Measurements from ENCODE around the gene PRKAG1.

PRKAG1 gene

GRCh38 chr12:49049566-49050224 lies 31.1 kb upstream of the PRKAG1 start:
- no peak for DNase-seq (ENCODE audit: low read depth)

GRCh38 chr12:49048953-49049352 lies 30.4 kb upstream of the PRKAG1 start:
- no peak for DNase-seq (ENCODE audit: low read depth)

GRCh38 chr12:49046129-49046895 lies 27.7 kb upstream of the PRKAG1 start:
- no peak for DNase-seq (ENCODE audit: low read depth)

GRCh38 chr12:49044660-49045059 lies 26.1 kb upstream of the PRKAG1 start:
- no peak for DNase-seq (ENCODE audit: low read depth)

GRCh38 chr12:49043856-49044258 lies 25.3 kb upstream of the PRKAG1 start:
- no peak for DNase-seq (ENCODE audit: low read depth)

- no peak for DNase-seq (ENCODE audit: low read depth)
These were observed 24.7 kb upstream of the PRKAG1 start for GRCh38 chr12:49043241-49043640.

GRCh38 chr12:49041881-49042484 lies 23.4 kb upstream of the PRKAG1 start:
- no peak for DNase-seq (ENCODE audit: low read depth)

GRCh38 chr12:49041036-49041880 lies 22.7 kb upstream of the PRKAG1 start:
- DNase-seq (ENCODE audit: low read depth) = no peak

- DNase-seq (ENCODE audit: low read depth) = no peak
These were observed 21.8 kb upstream of the PRKAG1 start for GRCh38 chr12:49040364-49040855.

GRCh38 chr12:49039421-49040363 lies 21.1 kb upstream of the PRKAG1 start:
- DNase-seq (ENCODE audit: low read depth) = no peak

GRCh38 chr12:49038291-49038955 lies 19.8 kb upstream of the PRKAG1 start:
- DNase-seq (ENCODE audit: low read depth) = no peak

GRCh38 chr12:49037947-49038237 lies 19.3 kb upstream of the PRKAG1 start:
- DNase-seq (ENCODE audit: low read depth) = no peak

GRCh38 chr12:49037111-49037946 lies 18.8 kb upstream of the PRKAG1 start:
- DNase-seq (ENCODE audit: low read depth) = no peak

GRCh38 chr12:49036029-49036428 lies 17.5 kb upstream of the PRKAG1 start:
- no peak for DNase-seq (ENCODE audit: low read depth)

- DNase-seq (ENCODE audit: low read depth) = no peak
These were observed 15.7 kb upstream of the PRKAG1 start for GRCh38 chr12:49034286-49034622.

- DNase-seq (ENCODE audit: low read depth) = no peak
These were observed 15.2 kb upstream of the PRKAG1 start for GRCh38 chr12:49033611-49034285.

- no peak for DNase-seq (ENCODE audit: low read depth)
These were observed 14.3 kb upstream of the PRKAG1 start for GRCh38 chr12:49032679-49033447.

GRCh38 chr12:49032276-49032675 lies 13.7 kb upstream of the PRKAG1 start:
- no peak for DNase-seq (ENCODE audit: low read depth)
